Posterior vena cava (tissue), 2 donors: Measurements from ENCODE around the gene UQCC2. TPM values are rescaled to one million over a fixed set of nuclear protein-coding genes. Genes with fewer than 3 reads are reported as not detected.

Experiments used
- DNase-seq: peaks from one replicate; pipeline ENCODE4 v3.0.0-alpha.2; 2020; ENCODE audit warnings: low spot score
- intact Hi-C, 2 donors: fragments of 100-400 bp; cut with DNase I; formaldehyde crosslinking; loops; one replicate each; pipeline versions ENCODE4 v1.14.1 to v1.14.2; 2022 to 2023
- total RNA-seq, 2 donors: library from RNA; stranded (reverse); fragmentation: NEBNext Ultra II Directional; extraction: Animal tissue kit (Norgen Biotek cat#: 25700); gene quantifications; one replicate each; pipeline ENCODE4 v1.2.1, GENCODE V29; 2021
- donor health status: DM: yes; HTN: yes; CAD: no.
- donor health status: DM: yes; HTN: yes; CAD: no.

Gene UQCC2
- total RNA-seq, 2 donors from 2014 or later, result 39.7 to 42.3 TPM

GRCh38 chr6:33683576-33684427 lies 27.7 kb downstream of the UQCC2 start:
- no peak for DNase-seq
- intact Hi-C loops, result no loop called here

- no peak for DNase-seq
- intact Hi-C loops, result no loop called here
Observed at GRCh38 chr6:33683051-33683571, 28.4 kb downstream of the UQCC2 start.

- DNase-seq, result no peak
- intact Hi-C loops, result no loop called here
Observed at GRCh38 chr6:33682341-33682740, 29.2 kb downstream of the UQCC2 start.

GRCh38 chr6:33679761-33680160 lies 31.7 kb downstream of the UQCC2 start:
- intact Hi-C loops, result loop anchor here in 1 of 2 donors (10.0 kb wide), 1 partner anchor 95 kb away; the partner anchor contains the start of gene BAK1
- no peak for DNase-seq

GRCh38 chr6:33678932-33679490 lies 32.5 kb downstream of the UQCC2 start:
- no peak for DNase-seq
- intact Hi-C loops, result loop anchor here in 1 of 2 donors (10.0 kb wide), 1 partner anchor 94 kb away; the partner anchor contains the start of gene BAK1

- intact Hi-C loops, result loop anchor here in 1 of 2 donors (10.0 kb wide), 1 partner anchor 94 kb away; the partner anchor contains the start of gene BAK1
- no peak for DNase-seq
Observed at GRCh38 chr6:33678233-33678931, 33.1 kb downstream of the UQCC2 start.

- DNase-seq, result no peak
- intact Hi-C loops, result loop anchor here in 1 of 2 donors (10.0 kb wide), 1 partner anchor 93 kb away; the partner anchor contains the start of gene BAK1
Observed at GRCh38 chr6:33677689-33678088, 33.8 kb downstream of the UQCC2 start.

- intact Hi-C loops, result loop anchor here in 1 of 2 donors (10.0 kb wide), 1 partner anchor 92 kb away; the partner anchor contains the start of gene BAK1
- DNase-seq, result no peak
Observed at GRCh38 chr6:33677143-33677660, 34.3 kb downstream of the UQCC2 start.

- no peak for DNase-seq
- intact Hi-C loops, result loop anchor here in 1 of 2 donors (10.0 kb wide), 1 partner anchor 92 kb away; the partner anchor contains the start of gene BAK1
Observed at GRCh38 chr6:33676416-33677142, 34.9 kb downstream of the UQCC2 start.

- intact Hi-C loops, result loop anchor here in 1 of 2 donors (10.0 kb wide), 1 partner anchor 91 kb away; the partner anchor contains the start of gene BAK1
- no peak for DNase-seq
Observed at GRCh38 chr6:33675968-33676367, 35.5 kb downstream of the UQCC2 start.

- intact Hi-C loops, result loop anchor here (5.0 to 10.0 kb wide), 2 partner anchors 87 to 89 kb away; partner anchors contain the start of gene BAK1 (in 1 of the 2)
- DNase-seq, result no peak
Observed at GRCh38 chr6:33673851-33674250, 37.6 kb downstream of the UQCC2 start.

GRCh38 chr6:33672808-33673207 lies 38.7 kb downstream of the UQCC2 start:
- DNase-seq, result peak; percentile 97
- intact Hi-C loops, result loop anchor here (5.0 to 10.0 kb wide), 2 partner anchors 86 to 88 kb away; partner anchors contain the start of gene BAK1 (in 1 of the 2)

GRCh38 chr6:33671744-33672072 lies 39.8 kb downstream of the UQCC2 start:
- intact Hi-C loops, result loop anchor here (5.0 to 10.0 kb wide), 2 partner anchors 84 to 87 kb away; partner anchors contain the start of gene BAK1 (in 1 of the 2)
- no peak for DNase-seq

- DNase-seq, result no peak
- intact Hi-C loops, result loop anchor here (5.0 to 10.0 kb wide), 2 partner anchors 84 to 86 kb away; partner anchors contain the start of gene BAK1 (in 1 of the 2)
Observed at GRCh38 chr6:33670971-33671743, 40.3 kb downstream of the UQCC2 start.

GRCh38 chr6:33670086-33670660 lies 41.3 kb downstream of the UQCC2 start:
- intact Hi-C loops, result loop anchor here (5.0 to 10.0 kb wide), 2 partner anchors 83 to 85 kb away; partner anchors contain the start of gene BAK1 (in 1 of the 2)
- no peak for DNase-seq

GRCh38 chr6:33668914-33669313 lies 42.6 kb downstream of the UQCC2 start:
- intact Hi-C loops, result no loop called here
- DNase-seq, result no peak

GRCh38 chr6:33668328-33668727 lies 43.2 kb downstream of the UQCC2 start:
- intact Hi-C loops, result no loop called here
- no peak for DNase-seq
